WTC11 (cell line): Measurements from ENCODE around the gene TEP1. TPM values are rescaled to one million over a fixed set of nuclear protein-coding genes. Genes with fewer than 3 reads are reported as not detected.

ENCODE experiments used
- AR ChIP-seq: fragments of 250-450 bp; sonication (Bioruptor Pico); IDR thresholded peaks from 2 replicates; pipeline ENCODE4 v1.9.0; 2021; ENCODE audit warnings: mild to moderate bottlenecking
- CREB1 ChIP-seq: sonication (generic); formaldehyde crosslinking; IDR thresholded peaks from 2 replicates; pipeline ENCODE4 v1.8.0; 2023; ENCODE audit warnings: mild to moderate bottlenecking, missing genetic modification reagents
- ETV6 ChIP-seq: sonication (generic); formaldehyde crosslinking; IDR thresholded peaks from 2 replicates; pipeline ENCODE4 v1.8.1; 2022; ENCODE audit warnings: mild to moderate bottlenecking, missing genetic modification reagents
- FOXP1 ChIP-seq: sonication (generic); formaldehyde crosslinking; IDR thresholded peaks from 2 replicates; pipeline ENCODE4 v1.8.0; 2022; ENCODE audit warnings: missing genetic modification reagents, mild to moderate bottlenecking, moderate library complexity, borderline replicate concordance
- NR3C1 ChIP-seq: sonication (generic); formaldehyde crosslinking; conservative IDR thresholded peaks from 2 replicates; pipeline ENCODE4 v1.8.1; 2023; ENCODE audit warnings: low read depth, mild to moderate bottlenecking, missing genetic modification reagents
- PRRX2 ChIP-seq: fragments of 250-450 bp; sonication (Bioruptor Pico); IDR thresholded peaks from 2 replicates; pipeline ENCODE4 v1.8.0; 2021; ENCODE audit warnings: mild to moderate bottlenecking
- RELA ChIP-seq: sonication (generic); formaldehyde crosslinking; IDR thresholded peaks from 2 replicates; pipeline ENCODE4 v1.8.1; 2022; ENCODE audit warnings: missing genetic modification reagents, mild to moderate bottlenecking, borderline replicate concordance
- SMAD4 ChIP-seq: sonication (generic); formaldehyde crosslinking; IDR thresholded peaks from 2 replicates; pipeline ENCODE4 v1.8.0; 2022; ENCODE audit warnings: mild to moderate bottlenecking, missing genetic modification reagents
- SOX15 ChIP-seq: fragments of 250-450 bp; sonication (Bioruptor Pico); IDR thresholded peaks from 2 replicates; pipeline ENCODE4 v1.9.0; 2021; ENCODE audit warnings: mild to moderate bottlenecking
- SP1 ChIP-seq: sonication (generic); formaldehyde crosslinking; conservative IDR thresholded peaks from 2 replicates; pipeline ENCODE4 v1.8.1; 2022; ENCODE audit warnings: missing genetic modification reagents
- TEAD1 ChIP-seq: sonication (generic); formaldehyde crosslinking; IDR thresholded peaks from 2 replicates; pipeline ENCODE4 v1.8.0; 2022; ENCODE audit warnings: mild to moderate bottlenecking, missing genetic modification reagents
- ZNF263 ChIP-seq: sonication (generic); formaldehyde crosslinking; IDR thresholded peaks from 2 replicates; pipeline ENCODE4 v1.8.1; 2022; ENCODE audit warnings: low read depth, mild to moderate bottlenecking, moderate library complexity, missing genetic modification reagents
- ZNF317 ChIP-seq: sonication (generic); formaldehyde crosslinking; IDR thresholded peaks from 2 replicates; pipeline ENCODE4 v1.8.1; 2023; ENCODE audit warnings: low read depth, mild to moderate bottlenecking, moderate library complexity, missing genetic modification reagents, borderline replicate concordance
- ZNF396 ChIP-seq: fragments of 250-450 bp; sonication (Bioruptor Pico); IDR thresholded peaks from 2 replicates; pipeline ENCODE4 v1.8.0; 2021; ENCODE audit warnings: mild to moderate bottlenecking, moderate library complexity, borderline replicate concordance
- ZNF416 ChIP-seq: fragments of 250-450 bp; sonication (Bioruptor Pico); IDR thresholded peaks from 2 replicates; pipeline ENCODE4 v1.9.0; 2021; ENCODE audit warnings: mild to moderate bottlenecking, inconsistent platforms
- ZNF532 ChIP-seq: fragments of 250-450 bp; sonication (Bioruptor Pico); IDR thresholded peaks from 2 replicates; pipeline ENCODE4 v1.9.0; 2021; ENCODE audit warnings: mild to moderate bottlenecking, borderline replicate concordance
- total RNA-seq: library from RNA; stranded (reverse); gene quantifications from 3 replicates; pipeline ENCODE4 v1.2.3, GENCODE V29; 2021
- TF ChIP-seq, protein P1 (sequence below): sonication (generic); formaldehyde crosslinking; IDR thresholded peaks from 2 replicates; pipeline ENCODE4 v1.8.0; 2022; ENCODE audit warnings: mild to moderate bottlenecking, missing genetic modification reagents
- TF ChIP-seq, protein P2 (sequence below): sonication (generic); formaldehyde crosslinking; IDR thresholded peaks from 2 replicates; pipeline ENCODE4 v1.8.1; 2023; ENCODE audit warnings: mild to moderate bottlenecking, missing genetic modification reagents
- TF ChIP-seq, protein P3 (sequence below): sonication (generic); formaldehyde crosslinking; IDR thresholded peaks from 2 replicates; pipeline ENCODE4 v1.8.1; 2023; ENCODE audit warnings: mild to moderate bottlenecking, missing genetic modification reagents
- TF ChIP-seq, protein P4 (sequence below): fragments of 250-450 bp; sonication (Bioruptor Pico); IDR thresholded peaks from 2 replicates; pipeline ENCODE4 v1.9.0; 2021; ENCODE audit warnings: moderate library complexity, mild to moderate bottlenecking, inconsistent platforms, borderline replicate concordance
- TF ChIP-seq, protein P5 (sequence below): sonication (generic); formaldehyde crosslinking; IDR thresholded peaks from 2 replicates; pipeline ENCODE4 v1.8.0; 2022; ENCODE audit warnings: mild to moderate bottlenecking, missing genetic modification reagents
- TF ChIP-seq, protein P6 (sequence below): sonication (generic); formaldehyde crosslinking; IDR thresholded peaks from 2 replicates; pipeline ENCODE4 v1.8.1; 2022; ENCODE audit warnings: low read depth, mild to moderate bottlenecking, moderate library complexity, missing genetic modification reagents, borderline replicate concordance

The TEP1 gene
- total RNA-seq, 1 experiment from 2014 or later: 16.0 TPM

- peak; percentile 84 for TF ChIP-seq SP1 (CRISPR knock-in tag)
- TF ChIP-seq AR (CRISPR knock-in tag): no peak
- TF ChIP-seq, protein P1, sequence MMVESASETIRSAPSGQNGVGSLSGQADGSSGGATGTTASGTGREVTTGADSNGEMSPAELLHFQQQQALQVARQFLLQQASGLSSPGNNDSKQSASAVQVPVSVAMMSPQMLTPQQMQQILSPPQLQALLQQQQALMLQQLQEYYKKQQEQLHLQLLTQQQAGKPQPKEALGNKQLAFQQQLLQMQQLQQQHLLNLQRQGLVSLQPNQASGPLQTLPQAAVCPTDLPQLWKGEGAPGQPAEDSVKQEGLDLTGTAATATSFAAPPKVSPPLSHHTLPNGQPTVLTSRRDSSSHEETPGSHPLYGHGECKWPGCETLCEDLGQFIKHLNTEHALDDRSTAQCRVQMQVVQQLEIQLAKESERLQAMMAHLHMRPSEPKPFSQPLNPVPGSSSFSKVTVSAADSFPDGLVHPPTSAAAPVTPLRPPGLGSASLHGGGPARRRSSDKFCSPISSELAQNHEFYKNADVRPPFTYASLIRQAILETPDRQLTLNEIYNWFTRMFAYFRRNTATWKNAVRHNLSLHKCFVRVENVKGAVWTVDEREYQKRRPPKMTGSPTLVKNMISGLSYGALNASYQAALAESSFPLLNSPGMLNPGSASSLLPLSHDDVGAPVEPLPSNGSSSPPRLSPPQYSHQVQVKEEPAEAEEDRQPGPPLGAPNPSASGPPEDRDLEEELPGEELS (CRISPR knock-in tag): peak; percentile 59; the same call in 1 of the 2 replicates
- no peak for TF ChIP-seq ETV6 (CRISPR knock-in tag)
- no peak for TF ChIP-seq NR3C1 (CRISPR knock-in tag)
- TF ChIP-seq ZNF532 (CRISPR knock-in tag): no peak
- TF ChIP-seq ZNF263 (CRISPR knock-in tag): no peak
- TF ChIP-seq, protein P2, sequence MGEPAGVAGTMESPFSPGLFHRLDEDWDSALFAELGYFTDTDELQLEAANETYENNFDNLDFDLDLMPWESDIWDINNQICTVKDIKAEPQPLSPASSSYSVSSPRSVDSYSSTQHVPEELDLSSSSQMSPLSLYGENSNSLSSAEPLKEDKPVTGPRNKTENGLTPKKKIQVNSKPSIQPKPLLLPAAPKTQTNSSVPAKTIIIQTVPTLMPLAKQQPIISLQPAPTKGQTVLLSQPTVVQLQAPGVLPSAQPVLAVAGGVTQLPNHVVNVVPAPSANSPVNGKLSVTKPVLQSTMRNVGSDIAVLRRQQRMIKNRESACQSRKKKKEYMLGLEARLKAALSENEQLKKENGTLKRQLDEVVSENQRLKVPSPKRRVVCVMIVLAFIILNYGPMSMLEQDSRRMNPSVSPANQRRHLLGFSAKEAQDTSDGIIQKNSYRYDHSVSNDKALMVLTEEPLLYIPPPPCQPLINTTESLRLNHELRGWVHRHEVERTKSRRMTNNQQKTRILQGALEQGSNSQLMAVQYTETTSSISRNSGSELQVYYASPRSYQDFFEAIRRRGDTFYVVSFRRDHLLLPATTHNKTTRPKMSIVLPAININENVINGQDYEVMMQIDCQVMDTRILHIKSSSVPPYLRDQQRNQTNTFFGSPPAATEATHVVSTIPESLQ (CRISPR knock-in tag): no peak
- no peak for TF ChIP-seq ZNF317 (CRISPR knock-in tag)
- TF ChIP-seq, protein P3, sequence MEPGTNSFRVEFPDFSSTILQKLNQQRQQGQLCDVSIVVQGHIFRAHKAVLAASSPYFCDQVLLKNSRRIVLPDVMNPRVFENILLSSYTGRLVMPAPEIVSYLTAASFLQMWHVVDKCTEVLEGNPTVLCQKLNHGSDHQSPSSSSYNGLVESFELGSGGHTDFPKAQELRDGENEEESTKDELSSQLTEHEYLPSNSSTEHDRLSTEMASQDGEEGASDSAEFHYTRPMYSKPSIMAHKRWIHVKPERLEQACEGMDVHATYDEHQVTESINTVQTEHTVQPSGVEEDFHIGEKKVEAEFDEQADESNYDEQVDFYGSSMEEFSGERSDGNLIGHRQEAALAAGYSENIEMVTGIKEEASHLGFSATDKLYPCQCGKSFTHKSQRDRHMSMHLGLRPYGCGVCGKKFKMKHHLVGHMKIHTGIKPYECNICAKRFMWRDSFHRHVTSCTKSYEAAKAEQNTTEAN (CRISPR knock-in tag): no peak
- TF ChIP-seq SMAD4 (CRISPR knock-in tag): no peak
- no peak for TF ChIP-seq RELA (CRISPR knock-in tag)
- no peak for TF ChIP-seq FOXP1 (CRISPR knock-in tag)
- 0 out of 2 replicates have a peak, but pooled peaks have one; percentile 4 for TF ChIP-seq ZNF416 (CRISPR knock-in tag)
- no peak for TF ChIP-seq PRRX2 (CRISPR knock-in tag)
- TF ChIP-seq, protein P4, sequence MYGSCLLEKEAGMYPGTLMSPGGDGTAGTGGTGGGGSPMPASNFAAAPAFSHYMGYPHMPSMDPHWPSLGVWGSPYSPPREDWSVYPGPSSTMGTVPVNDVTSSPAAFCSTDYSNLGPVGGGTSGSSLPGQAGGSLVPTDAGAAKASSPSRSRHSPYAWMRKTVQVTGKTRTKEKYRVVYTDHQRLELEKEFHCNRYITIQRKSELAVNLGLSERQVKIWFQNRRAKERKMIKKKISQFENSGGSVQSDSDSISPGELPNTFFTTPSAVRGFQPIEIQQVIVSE (CRISPR knock-in tag): no peak
- TF ChIP-seq, protein P5, sequence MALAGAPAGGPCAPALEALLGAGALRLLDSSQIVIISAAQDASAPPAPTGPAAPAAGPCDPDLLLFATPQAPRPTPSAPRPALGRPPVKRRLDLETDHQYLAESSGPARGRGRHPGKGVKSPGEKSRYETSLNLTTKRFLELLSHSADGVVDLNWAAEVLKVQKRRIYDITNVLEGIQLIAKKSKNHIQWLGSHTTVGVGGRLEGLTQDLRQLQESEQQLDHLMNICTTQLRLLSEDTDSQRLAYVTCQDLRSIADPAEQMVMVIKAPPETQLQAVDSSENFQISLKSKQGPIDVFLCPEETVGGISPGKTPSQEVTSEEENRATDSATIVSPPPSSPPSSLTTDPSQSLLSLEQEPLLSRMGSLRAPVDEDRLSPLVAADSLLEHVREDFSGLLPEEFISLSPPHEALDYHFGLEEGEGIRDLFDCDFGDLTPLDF (CRISPR knock-in tag): no peak
- TF ChIP-seq CREB1: no peak
- no peak for TF ChIP-seq SOX15
- no peak for TF ChIP-seq ZNF396 (CRISPR knock-in tag)
- TF ChIP-seq, protein P6, sequence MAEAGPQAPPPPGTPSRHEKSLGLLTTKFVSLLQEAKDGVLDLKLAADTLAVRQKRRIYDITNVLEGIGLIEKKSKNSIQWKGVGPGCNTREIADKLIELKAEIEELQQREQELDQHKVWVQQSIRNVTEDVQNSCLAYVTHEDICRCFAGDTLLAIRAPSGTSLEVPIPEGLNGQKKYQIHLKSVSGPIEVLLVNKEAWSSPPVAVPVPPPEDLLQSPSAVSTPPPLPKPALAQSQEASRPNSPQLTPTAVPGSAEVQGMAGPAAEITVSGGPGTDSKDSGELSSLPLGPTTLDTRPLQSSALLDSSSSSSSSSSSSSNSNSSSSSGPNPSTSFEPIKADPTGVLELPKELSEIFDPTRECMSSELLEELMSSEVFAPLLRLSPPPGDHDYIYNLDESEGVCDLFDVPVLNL (CRISPR knock-in tag): no peak
- peak; percentile 20; the same call in 1 of the 2 replicates for TF ChIP-seq TEAD1
Measured at GRCh38 chr14:20454516-20455354, 41.4 kb upstream of the TEP1 start, which contains the start of the genes APEX1 and OSGEP (continued).
